Renal cortical epithelial cell (primary cell): ENCODE measurements around the gene RET. TPM values are rescaled to one million over a fixed set of nuclear protein-coding genes. Genes with fewer than 3 reads are reported as not detected.

ENCODE experiments used
- DNase-seq: peaks from one replicate; pipeline ENCODE4 v3.0.0-alpha.2; 2011; ENCODE audit warnings: low read depth
- total RNA-seq: library from RNA; depleted of rRNA; stranded (reverse); fragments of >200 nt; gene quantifications from 2 replicates; pipeline ENCODE4 v1.2.3, GENCODE V29; 2014

Gene RET
- total RNA-seq, 1 donor from 2014 or later, result 0.45 TPM

GRCh38 chr10:43108951-43109350, 32.1 kb downstream of the RET start:
- no peak for DNase-seq

DNA sequence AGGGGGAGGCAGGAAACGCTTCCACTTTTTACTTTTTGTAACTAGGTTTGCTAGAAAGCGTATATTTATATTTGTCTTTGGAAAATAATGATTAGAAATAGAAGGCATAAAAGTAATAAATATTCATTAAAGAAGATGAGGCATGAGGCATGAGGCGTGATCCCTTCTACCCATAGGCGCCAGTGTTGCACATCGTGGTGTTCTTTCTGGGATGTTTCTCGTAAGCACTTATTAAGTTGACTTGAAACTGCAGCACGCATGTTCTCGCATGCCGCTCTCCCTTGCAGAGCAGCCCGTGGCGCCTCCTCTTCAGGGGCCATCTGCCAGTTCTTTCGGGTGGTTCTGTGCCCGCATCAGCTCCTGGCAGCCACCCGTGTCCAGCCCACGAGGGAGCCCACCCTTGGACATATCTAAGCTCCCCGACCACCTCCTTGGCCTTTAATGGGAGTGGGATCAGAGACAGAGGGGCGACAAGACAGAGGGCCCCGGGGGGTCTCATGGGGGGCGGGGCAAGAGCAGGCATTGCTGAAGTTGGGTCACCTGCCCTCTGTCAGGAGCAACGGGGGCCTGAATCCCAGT, 32.9 kb downstream of the RET start:
- DNase-seq, result no peak

GRCh38 chr10:43110338-43111071, 33.6 kb downstream of the RET start:
- no peak for DNase-seq

- no peak for DNase-seq
Measured at GRCh38 chr10:43111101-43111500, 34.2 kb downstream of the RET start.

DNA sequence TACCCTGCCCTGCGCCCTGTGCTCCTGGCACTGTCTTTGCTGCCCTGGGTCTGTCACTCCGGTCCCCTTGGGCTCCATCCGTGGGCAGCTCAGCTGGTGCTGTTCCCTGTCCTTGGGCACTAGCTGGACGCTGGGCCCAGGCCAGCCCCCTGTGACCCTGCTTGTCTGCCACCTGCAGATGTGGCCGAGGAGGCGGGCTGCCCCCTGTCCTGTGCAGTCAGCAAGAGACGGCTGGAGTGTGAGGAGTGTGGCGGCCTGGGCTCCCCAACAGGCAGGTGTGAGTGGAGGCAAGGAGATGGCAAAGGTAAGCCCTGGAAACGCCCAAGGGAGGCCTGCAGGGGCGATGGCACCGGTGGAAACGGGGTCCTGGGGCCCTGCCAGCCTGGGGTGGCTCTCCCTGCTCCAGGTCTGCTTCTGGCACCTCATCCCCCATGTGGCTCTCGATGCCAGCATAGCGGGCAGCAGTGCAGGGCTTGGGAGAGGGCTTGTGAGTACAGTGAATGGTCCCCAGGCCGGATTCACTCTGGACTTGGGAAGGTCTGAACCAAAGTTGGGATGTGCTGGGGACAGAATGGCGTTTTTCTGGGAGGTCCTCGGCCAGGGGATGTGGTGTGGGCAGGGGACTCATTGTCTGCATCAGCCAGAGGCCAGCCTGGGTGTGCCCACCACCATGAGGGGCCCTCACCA, 35.2 kb downstream of the RET start:
- no peak for DNase-seq

DNA sequence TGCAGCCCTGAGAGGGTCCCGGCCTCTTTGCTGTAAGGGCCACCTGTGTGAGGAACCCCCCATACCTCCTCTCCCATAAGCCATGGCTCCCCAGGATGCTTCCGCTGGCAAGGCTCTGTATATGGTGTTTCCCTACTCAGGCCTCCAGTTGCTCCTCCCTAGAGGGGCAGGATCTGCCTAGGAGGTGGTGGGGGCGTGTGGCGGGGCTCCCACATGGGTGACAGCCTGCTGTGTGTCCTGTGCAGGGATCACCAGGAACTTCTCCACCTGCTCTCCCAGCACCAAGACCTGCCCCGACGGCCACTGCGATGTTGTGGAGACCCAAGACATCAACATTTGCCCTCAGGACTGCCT, 35.7 kb downstream of the RET start:
- no peak for DNase-seq

- DNase-seq, result no peak
Measured at GRCh38 chr10:43113201-43114087, 36.6 kb downstream of the RET start.

DNA sequence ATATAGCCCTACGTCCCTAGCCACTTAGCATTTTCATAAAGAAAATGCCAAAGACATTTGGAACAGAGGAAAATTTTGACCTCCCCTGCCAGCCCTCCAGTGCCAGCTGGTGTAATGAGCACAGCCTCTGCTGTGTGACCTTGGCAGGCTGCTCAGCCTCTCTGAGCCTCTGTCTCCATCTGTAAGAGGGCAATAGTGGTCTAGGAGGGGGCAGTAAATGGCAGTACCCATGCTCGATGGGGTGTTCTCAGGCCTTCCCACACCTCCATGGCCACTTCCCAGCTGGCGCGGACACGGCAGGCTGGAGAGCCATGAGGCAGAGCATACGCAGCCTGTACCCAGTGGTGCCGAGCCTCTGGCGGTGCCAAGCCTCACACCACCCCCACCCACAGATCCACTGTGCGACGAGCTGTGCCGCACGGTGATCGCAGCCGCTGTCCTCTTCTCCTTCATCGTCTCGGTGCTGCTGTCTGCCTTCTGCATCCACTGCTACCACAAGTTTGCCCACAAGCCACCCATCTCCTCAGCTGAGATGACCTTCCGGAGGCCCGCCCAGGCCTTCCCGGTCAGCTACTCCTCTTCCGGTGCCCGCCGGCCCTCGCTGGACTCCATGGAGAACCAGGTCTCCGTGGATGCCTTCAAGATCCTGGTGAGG, 37.3 kb downstream of the RET start:
- DNase-seq, result no peak

- no peak for DNase-seq
Measured at GRCh38 chr10:43114743-43115611, 38.1 kb downstream of the RET start.

DNA sequence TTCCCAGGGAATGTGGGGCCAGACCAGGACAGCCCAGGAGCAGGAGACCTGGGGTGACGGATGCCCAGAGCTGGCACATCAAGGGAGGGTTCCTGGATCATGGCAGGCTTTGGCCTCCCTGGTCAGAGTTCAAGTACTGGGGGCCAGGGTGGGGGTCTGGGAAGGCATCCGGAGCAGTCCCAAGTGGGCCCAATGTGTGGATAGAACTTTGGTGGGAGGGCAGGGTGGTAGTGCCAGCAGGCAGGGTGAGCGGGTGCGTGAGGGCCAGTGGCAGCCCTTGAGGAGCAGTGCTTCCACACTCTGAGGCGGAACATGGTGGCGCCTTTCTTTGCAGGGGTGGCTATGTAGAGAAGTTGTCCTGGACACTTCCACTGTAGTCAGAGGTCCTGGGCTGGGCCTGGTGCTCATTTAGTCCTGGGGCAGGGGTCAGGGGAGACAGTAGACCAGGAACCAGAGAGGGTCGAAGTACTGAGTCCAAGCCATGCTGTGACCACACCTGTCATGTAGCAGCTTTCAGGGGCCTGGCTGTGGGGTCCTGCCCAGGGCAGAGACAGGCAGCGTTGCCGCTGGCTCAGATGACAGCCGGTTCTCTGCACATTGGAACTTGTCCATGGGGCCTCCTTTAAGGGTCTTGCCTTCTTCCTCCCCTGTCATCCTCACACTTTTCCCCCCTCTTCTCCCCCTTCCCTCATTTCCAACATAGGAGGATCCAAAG, 39.2 kb downstream of the RET start:
- no peak for DNase-seq

DNA sequence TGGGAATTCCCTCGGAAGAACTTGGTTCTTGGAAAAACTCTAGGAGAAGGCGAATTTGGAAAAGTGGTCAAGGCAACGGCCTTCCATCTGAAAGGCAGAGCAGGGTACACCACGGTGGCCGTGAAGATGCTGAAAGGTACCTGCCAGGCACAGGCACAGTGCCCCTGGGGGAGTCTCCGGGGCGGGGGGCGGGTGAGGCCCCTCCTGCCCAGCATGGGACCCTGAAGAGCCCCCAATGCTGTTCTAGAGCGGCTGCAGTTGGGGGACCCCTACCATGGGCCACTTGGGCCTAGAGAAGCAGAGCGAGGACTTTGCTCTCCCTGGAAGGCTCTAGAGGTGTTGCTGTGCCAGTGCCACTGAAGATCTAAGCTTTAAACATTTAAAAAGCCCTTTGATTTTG, 39.7 kb downstream of the RET start:
- DNase-seq, result no peak

GRCh38 chr10:43117031-43117776, 40.3 kb downstream of the RET start:
- DNase-seq, result no peak

DNA sequence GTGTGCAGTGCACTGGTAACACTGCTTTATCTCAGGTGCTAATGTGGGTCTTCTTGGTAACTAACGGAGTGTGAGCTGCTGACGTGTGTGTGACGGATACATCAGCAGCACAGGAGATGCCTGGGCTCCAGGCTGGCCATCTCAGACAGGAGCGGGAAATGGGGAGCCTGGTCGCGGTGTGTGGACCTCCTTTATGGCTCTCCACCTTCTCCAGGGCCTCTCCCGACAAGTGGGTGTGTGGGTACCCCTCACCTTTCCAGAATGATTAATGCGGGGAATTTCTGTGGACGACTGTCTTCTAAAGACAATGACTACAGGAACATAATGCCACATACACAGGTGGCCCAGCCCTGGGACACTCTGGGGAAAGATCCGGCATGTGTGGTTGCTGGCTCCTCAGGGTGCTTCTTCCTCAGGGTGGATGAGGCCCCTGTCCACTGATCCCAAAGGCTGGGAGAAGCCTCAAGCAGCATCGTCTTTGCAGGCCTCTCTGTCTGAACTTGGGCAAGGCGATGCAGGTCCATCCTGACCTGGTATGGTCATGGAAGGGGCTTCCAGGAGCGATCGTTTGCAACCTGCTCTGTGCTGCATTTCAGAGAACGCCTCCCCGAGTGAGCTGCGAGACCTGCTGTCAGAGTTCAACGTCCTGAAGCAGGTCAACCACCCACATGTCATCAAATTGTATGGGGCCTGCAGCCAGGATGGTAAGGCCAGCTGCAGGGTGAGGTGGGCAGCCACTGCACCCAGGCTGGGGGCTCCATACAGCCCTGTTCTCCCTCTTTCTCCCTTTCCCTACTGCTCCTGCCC, 41.1 kb downstream of the RET start:
- DNase-seq, result no peak

DNA sequence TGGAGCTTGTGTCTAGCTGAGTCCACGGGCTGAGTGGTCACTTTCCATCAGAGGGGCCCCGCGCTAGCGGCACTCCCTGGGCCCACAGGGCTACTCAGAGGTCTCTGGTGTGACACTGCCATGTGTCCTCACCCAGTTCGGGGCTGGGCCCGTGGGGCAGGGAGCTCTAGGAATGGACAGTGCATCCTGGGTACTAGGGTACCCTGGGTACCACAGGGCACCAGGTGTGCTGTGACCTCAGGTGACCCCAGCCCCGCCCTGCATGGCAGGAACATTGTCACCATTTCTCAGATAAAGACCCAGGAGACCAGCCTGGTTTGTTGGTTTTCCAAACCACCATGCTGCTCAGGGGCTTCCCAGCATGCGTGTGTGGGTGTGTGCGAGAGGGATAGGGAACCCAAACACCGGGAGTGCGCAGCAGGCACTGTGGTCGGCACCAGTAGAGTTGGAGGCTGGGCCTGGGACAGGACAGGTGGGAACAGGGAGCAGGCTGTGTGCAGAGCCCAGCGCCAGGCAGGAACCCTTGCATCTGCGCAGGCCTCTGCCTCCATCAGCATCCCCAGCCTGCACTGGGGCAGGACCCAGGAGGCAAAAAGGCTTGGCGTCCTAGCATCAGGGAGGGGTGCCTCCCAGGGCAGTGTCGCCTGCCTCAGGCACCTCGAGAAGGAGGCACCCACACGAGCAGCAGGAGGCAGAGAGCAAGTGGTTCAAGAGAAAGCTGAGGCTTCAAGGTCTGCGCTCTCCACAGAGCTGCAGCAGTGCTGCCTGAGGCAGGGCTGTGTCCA, 42.0 kb downstream of the RET start:
- no peak for DNase-seq

GRCh38 chr10:43119416-43120115, 42.7 kb downstream of the RET start:
- no peak for DNase-seq

DNA sequence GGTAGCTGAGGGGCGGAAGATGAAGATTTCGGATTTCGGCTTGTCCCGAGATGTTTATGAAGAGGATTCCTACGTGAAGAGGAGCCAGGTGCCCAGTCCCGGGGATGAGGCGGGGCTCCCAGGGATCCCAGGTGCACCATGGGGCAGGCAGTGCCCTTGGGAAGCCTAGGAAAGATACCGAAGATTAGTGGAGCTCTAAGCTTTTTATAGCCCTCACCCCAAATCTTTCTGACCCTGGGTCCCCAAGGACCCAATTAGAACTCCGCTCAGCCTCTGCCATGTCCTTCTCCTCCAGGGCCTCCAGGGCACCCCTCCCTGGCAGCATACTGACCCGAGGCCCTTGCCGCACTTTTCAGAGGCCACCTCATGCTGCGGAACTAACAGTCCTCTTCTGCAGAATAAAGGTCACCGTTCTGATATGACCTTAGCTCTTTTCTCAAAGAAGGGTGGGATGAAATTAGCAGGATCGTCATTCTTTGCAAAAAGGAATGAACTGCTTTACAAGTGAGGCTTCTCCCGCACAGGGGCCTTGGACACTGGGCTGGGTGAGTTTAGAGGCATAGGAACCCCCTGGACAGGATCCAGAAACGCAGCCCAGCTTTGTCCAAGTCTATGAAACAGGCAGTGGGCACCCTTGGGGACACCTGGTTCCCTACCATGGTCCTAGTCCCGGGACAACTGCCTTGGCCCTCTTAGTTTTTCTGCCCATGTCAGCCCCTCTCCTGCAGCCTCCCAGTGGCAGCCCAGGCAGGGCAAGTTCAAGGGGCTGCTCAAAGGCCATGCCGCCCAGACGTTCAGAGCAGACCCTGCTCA, 43.5 kb downstream of the RET start:
- no peak for DNase-seq
